IMR-90 (cell line): ENCODE measurements around the gene KRTAP6-2. TPM values are rescaled to one million over a fixed set of nuclear protein-coding genes. Genes with fewer than 3 reads are reported as not detected.

Experiments used
- ATAC-seq: fragments of 200-7000 bp; cut with Tn5 transposase; 2 replicates; pipeline ENCODE4 v1.9.1; 2020; ENCODE audit warnings: low read depth, mild to moderate bottlenecking, moderate library complexity
- BruUV-seq: library from RNA; stranded (reverse); fragments of 400-500 nt; replicated peaks from 2 replicates; lab custom pipeline; 2021; lab: Mats Ljungman, UMichigan
- CTCF ChIA-PET: fragments of 300-600 bp; formaldehyde crosslinking; extraction: SDS; loops from one replicate; lab custom pipeline; 2021; ENCODE audit warnings: antibody characterized with exemption; lab: Yijun Ruan, JAX
- POLR2A ChIA-PET: fragments of 300-600 bp; sonication (Branson Sonifier 250); formaldehyde crosslinking; loops from one replicate; lab custom pipeline; 2022; ENCODE audit warnings: antibody characterized with exemption; ENCODE audit not compliant: unreplicated experiment; lab: Charles Lee
- DNase-seq: peaks from one replicate; pipeline ENCODE4 v3.0.0; 2013
- H2AFZ ChIP-seq: replicated peaks from 2 replicates; pipeline ENCODE3; 2013; ENCODE audit warnings: low read length, mild to moderate bottlenecking; ENCODE audit not compliant: poor library complexity
- H2AK5ac ChIP-seq: 2 replicates; pipeline ENCODE4 v1.6.1; 2013; ENCODE audit warnings: low read depth, low read length, inconsistent platforms
- H2AK9ac ChIP-seq: replicated peaks from 2 replicates; pipeline ENCODE3; 2013; ENCODE audit warnings: mild to moderate bottlenecking, low read depth, low read length, moderate library complexity; ENCODE audit not compliant: poor library complexity
- H2BK120ac ChIP-seq: 2 replicates; pipeline ENCODE4 v1.6.1; 2013; ENCODE audit warnings: low read depth, low read length, inconsistent platforms
- H2BK15ac ChIP-seq: 3 replicates; pipeline ENCODE4 v1.6.1; 2013; ENCODE audit warnings: low read depth, low read length, inconsistent platforms
- H2BK20ac ChIP-seq: 2 replicates; pipeline ENCODE4 v1.6.1; 2013; ENCODE audit warnings: low read depth, mild to moderate bottlenecking, inconsistent platforms, low read length, moderate library complexity
- H2BK5ac ChIP-seq: 2 replicates; pipeline ENCODE4 v1.6.1; 2013; ENCODE audit warnings: mild to moderate bottlenecking, low read depth, low read length, inconsistent platforms; ENCODE audit not compliant: poor library complexity, severe bottlenecking
- H3K14ac ChIP-seq: replicated peaks from 2 replicates; pipeline ENCODE4 v1.6.1; 2013; ENCODE audit warnings: low read depth, low read length, inconsistent platforms
- H3K18ac ChIP-seq: 2 replicates; pipeline ENCODE4 v1.6.1; 2013; ENCODE audit warnings: low read depth, low read length, control low read depth
- H3K23ac ChIP-seq: 2 replicates; pipeline ENCODE4 v1.6.1; 2013; ENCODE audit warnings: low read depth, low read length, inconsistent platforms
- H3K27ac ChIP-seq: 2 replicates; pipeline ENCODE4 v1.5.1; 2013; ENCODE audit warnings: mild to moderate bottlenecking, control low read depth, low read length; ENCODE audit not compliant: insufficient read depth
- H3K27me3 ChIP-seq: 2 replicates; pipeline ENCODE4 v1.6.1; 2013; ENCODE audit warnings: low read length; ENCODE audit not compliant: control insufficient read depth, insufficient read depth
- H3K36me3 ChIP-seq: 2 replicates; pipeline ENCODE4 v1.6.1; 2013; ENCODE audit warnings: low read length, mixed read lengths; ENCODE audit not compliant: control insufficient read depth, insufficient read depth
- H3K4ac ChIP-seq: 2 replicates; pipeline ENCODE4 v1.6.1; 2013; ENCODE audit warnings: low read depth, low read length, inconsistent platforms
- H3K4me1 ChIP-seq: 2 replicates; pipeline ENCODE4 v1.6.1; 2013; ENCODE audit warnings: low read length, mixed read lengths; ENCODE audit not compliant: control insufficient read depth, insufficient read depth
- H3K4me2 ChIP-seq: 2 replicates; pipeline ENCODE4 v1.6.1; 2013; ENCODE audit warnings: low read depth, mild to moderate bottlenecking, control low read depth, low read length, moderate library complexity
- H3K4me3 ChIP-seq: 2 replicates; pipeline ENCODE4 v1.5.1; 2013; ENCODE audit warnings: low read depth, mild to moderate bottlenecking, control low read depth, low read length, moderate library complexity; ENCODE audit not compliant: insufficient read depth
- H3K56ac ChIP-seq: 2 replicates; pipeline ENCODE4 v1.6.1; 2013; ENCODE audit warnings: low read length, inconsistent platforms; ENCODE audit not compliant: insufficient read depth; ENCODE audit errors: extremely low read depth
- H3K79me1 ChIP-seq, 2 experiments: 2 replicates each; pipeline ENCODE4 v1.6.1; 2013; ENCODE audit warnings: low read length in 2 of 2, inconsistent platforms in 1 of 2, low read depth in 1 of 2
- H3K9ac ChIP-seq: 2 replicates; pipeline ENCODE4 v1.6.1; 2013; ENCODE audit warnings: low read depth, low read length, control low read depth
- H3K9me1 ChIP-seq: 2 replicates; pipeline ENCODE4 v1.6.1; 2013; ENCODE audit warnings: low read length, inconsistent platforms; ENCODE audit not compliant: insufficient read depth
- H3K9me3 ChIP-seq: 2 replicates; pipeline ENCODE4 v1.6.1; 2013; ENCODE audit warnings: low read length; ENCODE audit not compliant: control insufficient read depth, insufficient read depth
- H4K20me1 ChIP-seq: 2 replicates; pipeline ENCODE4 v1.6.1; 2013; ENCODE audit warnings: low read length, inconsistent platforms; ENCODE audit not compliant: insufficient read depth
- H4K5ac ChIP-seq: 2 replicates; pipeline ENCODE4 v1.6.1; 2013; ENCODE audit warnings: mild to moderate bottlenecking, low read depth, low read length, control low read depth
- H4K8ac ChIP-seq, 2 experiments: 2 replicates each; pipeline ENCODE4 v1.6.1; 2013; ENCODE audit warnings: low read depth in 2 of 2, low read length in 2 of 2, control low read depth in 1 of 2, inconsistent platforms in 1 of 2
- H4K91ac ChIP-seq: 2 replicates; pipeline ENCODE4 v1.6.1; 2013; ENCODE audit warnings: low read depth, low read length, inconsistent platforms; ENCODE audit not compliant: insufficient read depth
- BHLHE40 ChIP-seq: fragments of 150-350 bp; IDR thresholded peaks from 2 replicates; pipeline ENCODE4 v1.6.1; 2016; ENCODE audit warnings: mild to moderate bottlenecking, low read depth, low read length
- CEBPB ChIP-seq: IDR thresholded peaks from 2 replicates; pipeline ENCODE4 v1.6.1; 2012; ENCODE audit warnings: low read depth, low read length, improper control_type of control experiment
- CHD1 ChIP-seq: IDR thresholded peaks from 2 replicates; pipeline ENCODE4 v1.6.1; 2012; ENCODE audit warnings: low read depth, low read length, improper control_type of control experiment
- CTCF ChIP-seq: conservative IDR thresholded peaks from 2 replicates; pipeline ENCODE4 v1.5.1; 2012; ENCODE audit warnings: mild to moderate bottlenecking, low read depth, low read length, improper control_type of control experiment
- ELK1 ChIP-seq: fragments of 150-350 bp; IDR thresholded peaks from 2 replicates; pipeline ENCODE4 v1.6.1; 2016; ENCODE audit warnings: low read depth, mild to moderate bottlenecking, low read length, moderate library complexity, borderline replicate concordance
- FOS ChIP-seq: fragments of 150-350 bp; IDR thresholded peaks from 2 replicates; pipeline ENCODE4 v1.6.1; 2016; ENCODE audit warnings: low read depth, low read length
- MAFK ChIP-seq: IDR thresholded peaks from 2 replicates; pipeline ENCODE4 v1.6.1; 2012; ENCODE audit warnings: low read depth, low read length, improper control_type of control experiment
- MAZ ChIP-seq: IDR thresholded peaks from 2 replicates; pipeline ENCODE4 v1.6.1; 2012; ENCODE audit warnings: low read depth, mild to moderate bottlenecking, low read length, improper control_type of control experiment, moderate library complexity, borderline replicate concordance
- MXI1 ChIP-seq: IDR thresholded peaks from 2 replicates; pipeline ENCODE4 v1.6.1; 2012; ENCODE audit warnings: low read depth, mild to moderate bottlenecking, low read length, moderate library complexity, borderline replicate concordance
- NFE2L2 ChIP-seq: fragments of 150-350 bp; IDR thresholded peaks from 2 replicates; pipeline ENCODE4 v1.6.1; 2016; ENCODE audit warnings: low read depth, mild to moderate bottlenecking, low read length
- POLR2A ChIP-seq: IDR thresholded peaks from 2 replicates; pipeline ENCODE4 v1.6.1; 2012; ENCODE audit warnings: mild to moderate bottlenecking, low read depth, low read length
- RAD21 ChIP-seq: IDR thresholded peaks from 2 replicates; pipeline ENCODE4 v1.6.1; 2012; ENCODE audit warnings: low read length, improper control_type of control experiment
- RCOR1 ChIP-seq: IDR thresholded peaks from 2 replicates; pipeline ENCODE4 v1.6.1; 2012; ENCODE audit warnings: mild to moderate bottlenecking, low read length, improper control_type of control experiment; ENCODE audit not compliant: insufficient replicate concordance
- RFX5 ChIP-seq: IDR thresholded peaks from 2 replicates; pipeline ENCODE4 v1.8.0; 2012; ENCODE audit warnings: low read depth, mild to moderate bottlenecking, low read length, moderate library complexity
- SMC3 ChIP-seq: fragments of 150-350 bp; IDR thresholded peaks from 2 replicates; pipeline ENCODE4 v1.6.1; 2016; ENCODE audit warnings: low read depth, mild to moderate bottlenecking, antibody characterized with exemption, low read length, moderate library complexity
- USF2 ChIP-seq: fragments of 150-350 bp; IDR thresholded peaks from 2 replicates; pipeline ENCODE4 v1.6.1; 2017; ENCODE audit warnings: mild to moderate bottlenecking, antibody characterized with exemption, low read length, low read depth
- WGBS, 2 experiments: methylation state at CpG; one replicate each; pipeline versions ENCODE4 v1.1.5 to v1.1.7; 2013; ENCODE audit warnings: missing lambda C conversion rate in 2 of 2; ENCODE audit not compliant: insufficient read length in 1 of 2; ENCODE audit errors: extremely low coverage in 2 of 2; 5-methylcytosine and 5-hydroxymethylcytosine counted together
- dilution Hi-C: fragments of 300-500 bp; cut with HindIII; formaldehyde crosslinking; loops from one replicate; pipeline ENCODE4 v1.14.3; 2018; ENCODE audit warnings: low sequenced_read_pairs; ENCODE audit not compliant: unreplicated experiment
- in situ Hi-C: fragments of 300-500 bp; cut with MboI; formaldehyde crosslinking; loops from 3 replicates; pipeline ENCODE4 v1.14.3; 2019; ENCODE audit warnings: low sequenced_read_pairs, inconsistent platforms, mixed read lengths
- intact Hi-C: fragments of 100-400 bp; cut with micrococcal nuclease; formaldehyde crosslinking; loops from 2 replicates; pipeline ENCODE4 v1.10.0; 2022
- polyA plus RNA-seq, 3 experiments: library from polyadenylated mRNA; depleted of rRNA; stranded (reverse); fragments of >200 nt; gene quantifications; 2 replicates each; pipeline ENCODE4 v1.2.3, GENCODE V29; 2012; ENCODE audit warnings: low replicate concordance in 1 of 3
- total RNA-seq: library from RNA; depleted of rRNA; stranded (reverse); fragments of >200 nt; gene quantifications from 2 replicates; pipeline ENCODE4 v1.2.3, GENCODE V29; 2012

The KRTAP6-2 gene
- total and polyA plus RNA-seq, 2 of the 4 experiments (the other 2 are of a cell fraction), result not detected

- TF ChIP-seq MXI1 (no peak), POLR2A (no peak), MAFK (no peak), NFE2L2 (no peak), ELK1 (no peak), RFX5 (no peak), MAZ (no peak), RAD21 (no peak), RCOR1 (no peak), SMC3 (no peak), BHLHE40 (no peak), CHD1 (no peak), CEBPB (no peak), FOS (no peak), USF2 (no peak), CTCF (no peak)
- no peak within 1 kb of the TSS for H4K91ac ChIP-seq
- no peak within 1 kb of the TSS for H2AFZ ChIP-seq
- ATAC-seq (no peak), DNase-seq (no peak)
- ChIA-PET POLR2A (no interaction called here), CTCF (no interaction called here)
- no peak within 1 kb of the TSS for H4K8ac ChIP-seq
- H2AK9ac ChIP-seq, result no peak within 1 kb of the TSS
- no TSS peak for BruUV-seq
- H3K4me1 ChIP-seq, result no peaks in the 10 kb centered on the region
- no peak within 1 kb of the TSS for H2BK5ac ChIP-seq
- H3K36me3 ChIP-seq, result no peaks in the 10 kb centered on the region
- H3K9ac ChIP-seq, result no peak within 1 kb of the TSS
- no peak within 1 kb of the TSS for H2BK20ac ChIP-seq
- no peak within 1 kb of the TSS for H3K23ac ChIP-seq
- no peak within 1 kb of the TSS for H2BK120ac ChIP-seq
- WGBS, 2 experiments, result no CpG with 5 or more reads among the region's 1 CpG
- no peaks in the 10 kb centered on the region for H3K27me3 ChIP-seq
- H2AK5ac ChIP-seq, result no peak within 1 kb of the TSS
- no peak within 1 kb of the TSS for H3K14ac ChIP-seq
- dilution Hi-C loops (no loop called here), intact Hi-C loops (no loop called here), in situ Hi-C loops (no loop called here)
- H3K4ac ChIP-seq, result no peak within 1 kb of the TSS
- no peaks in the 10 kb centered on the region for H3K9me1 ChIP-seq
- H3K4me2 ChIP-seq, result no peak within 1 kb of the TSS
- no peaks in the 10 kb centered on the region for H4K20me1 ChIP-seq
- H3K4me3 ChIP-seq, result no peak within 1 kb of the TSS
- H3K79me1 ChIP-seq, result no peaks in the 10 kb centered on the region
- H4K5ac ChIP-seq, result no peak within 1 kb of the TSS
- H3K9me3 ChIP-seq, result peaks cover 16% of the 10 kb centered on the region
- H3K27ac ChIP-seq, result no peak within 1 kb of the TSS
- no peak within 1 kb of the TSS for H3K56ac ChIP-seq
- no peak within 1 kb of the TSS for H3K18ac ChIP-seq
- H2BK15ac ChIP-seq, result no peak within 1 kb of the TSS
Measured at GRCh38 chr21:30634906-30635305, 36.2 kb upstream of the KRTAP6-2 start, which contains the start of gene KRTAP20-2. Gene KRTAP20-2 (plus strand): TSS chr21:30635206. CDS start chr21:30635264, 58 bp downstream.
